HCT116 (cell line): Measurements from ENCODE around the gene ANKMY2.

Experiments used
- CTCF ChIP-seq, 3 experiments: fragments of 200-600 bp in 1 of 3; sonication (generic) in 1 of 3; IDR thresholded peaks in 2 of 3; conservative IDR thresholded peaks in 1 of 3; 2 replicates each; pipeline ENCODE4 v1.5.1; 2012 to 2017; ENCODE audit warnings: low read depth in 2 of 3, low read length in 2 of 3, antibody characterized with exemption in 1 of 3, borderline replicate concordance in 1 of 3, control low read depth in 1 of 3, mild to moderate bottlenecking in 1 of 3, mixed read lengths in 1 of 3, mixed run types in 1 of 3, moderate library complexity in 1 of 3; ENCODE audit not compliant: insufficient read depth in 1 of 3
- POLR2A ChIP-seq: IDR thresholded peaks from 2 replicates; pipeline ENCODE4 v1.7.0; 2011; ENCODE audit warnings: borderline replicate concordance; ENCODE audit not compliant: insufficient read depth, insufficient read length; ENCODE audit errors: extremely low read depth
- SIN3A ChIP-seq: IDR thresholded peaks from 2 replicates; pipeline ENCODE4 v1.6.1; 2012; ENCODE audit warnings: low read depth
- ZNF274 ChIP-seq: fragments of 200-500 bp; sonication (Bioruptor generic); IDR thresholded peaks from 2 replicates; pipeline ENCODE4 v1.6.1; 2014; ENCODE audit warnings: mild to moderate bottlenecking, low read depth, low read length, inconsistent platforms

- no peak for TF ChIP-seq POLR2A
- TF ChIP-seq CTCF (IDR thresholded peaks at IDR 0.05 in 2 of 3, conservative IDR thresholded peaks at IDR 0.05 in 1 of 3; ENCODE audit: borderline replicate concordance in 1 of 3, insufficient read depth in 1 of 3, low read depth in 2 of 3, low read length in 2 of 3): no peak
- TF ChIP-seq SIN3A: no peak
- no peak for TF ChIP-seq ZNF274
Observed at GRCh38 chr7:16655394-16655793, 9.8 kb upstream of the ANKMY2 start.
